Measurements from ENCODE around the gene TGFBR3.

Gene TGFBR3

DNA sequence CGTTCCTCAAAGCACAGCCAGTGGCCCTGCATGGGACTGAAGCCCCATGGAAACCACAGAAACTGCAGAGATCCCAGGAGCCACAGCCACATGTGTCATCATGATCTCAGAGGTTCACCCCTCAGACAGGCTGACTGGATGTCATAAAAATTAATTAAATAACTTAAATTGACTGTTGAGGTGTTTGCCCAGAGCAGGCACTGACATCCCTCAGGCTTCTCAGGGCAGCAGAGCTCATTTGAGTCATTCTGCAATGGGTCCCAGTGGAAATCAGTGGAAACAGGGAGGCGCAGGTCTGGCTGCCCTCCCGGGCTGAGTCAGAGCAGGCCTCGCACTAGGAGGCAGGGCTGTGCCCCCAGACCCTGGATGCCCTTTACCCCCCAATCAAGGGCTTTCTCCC is 250.2 kb downstream of the TGFBR3 start:
- DNase-seq (ENCODE audit: low read depth) = no peak

DNA sequence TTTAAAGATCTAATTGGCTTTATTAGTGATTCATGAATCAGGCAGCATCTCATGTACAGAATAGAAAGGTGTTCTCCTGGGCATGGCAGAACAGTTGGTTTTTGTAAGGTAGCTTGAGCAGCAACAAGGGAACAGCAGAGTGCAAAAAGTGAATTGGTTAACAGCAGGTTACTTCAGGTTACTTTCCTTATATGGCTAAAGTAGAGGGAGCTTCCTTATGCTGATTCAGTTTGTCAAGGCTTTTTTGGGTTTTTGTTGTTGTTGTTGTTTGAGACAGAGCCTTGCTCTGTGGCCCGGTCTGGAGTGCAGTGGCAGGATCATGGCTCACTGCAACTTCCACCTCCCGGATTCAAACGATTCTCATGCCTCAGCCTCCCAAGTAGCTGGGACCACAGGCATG is 252.5 kb downstream of the TGFBR3 start:
- no peak for DNase-seq (ENCODE audit: low read depth)

DNA sequence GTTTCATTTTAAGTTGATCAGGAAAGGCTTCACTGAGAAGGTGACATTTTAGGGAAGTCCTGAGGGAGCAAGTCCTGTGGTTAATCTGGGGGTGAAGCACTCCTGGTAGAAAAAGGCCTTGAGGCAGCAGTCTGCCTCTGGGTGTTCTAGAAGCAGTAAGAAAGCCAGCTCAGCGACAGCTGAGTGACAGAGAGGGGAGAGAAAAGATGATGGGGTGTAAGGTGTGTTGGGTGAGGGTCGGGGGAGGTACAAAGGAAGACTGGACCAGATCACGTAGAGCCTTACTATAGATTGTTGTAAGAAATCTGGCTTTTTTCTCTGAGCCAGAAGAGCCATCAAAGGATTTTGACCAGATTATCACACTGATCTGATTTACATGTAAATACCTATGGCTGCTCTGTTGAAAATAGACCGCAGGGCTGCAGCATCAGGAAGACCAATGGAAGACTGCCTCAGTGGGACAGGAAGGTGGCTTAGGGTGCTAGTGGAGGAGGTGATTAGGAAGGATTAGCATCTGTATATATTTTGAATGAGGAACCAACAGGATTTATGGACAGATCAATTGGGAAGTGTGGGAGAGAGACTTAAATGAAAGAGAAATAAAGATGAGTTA is 254.1 kb downstream of the TGFBR3 start:
- DNase-seq (ENCODE audit: low read depth) = no peak

DNA sequence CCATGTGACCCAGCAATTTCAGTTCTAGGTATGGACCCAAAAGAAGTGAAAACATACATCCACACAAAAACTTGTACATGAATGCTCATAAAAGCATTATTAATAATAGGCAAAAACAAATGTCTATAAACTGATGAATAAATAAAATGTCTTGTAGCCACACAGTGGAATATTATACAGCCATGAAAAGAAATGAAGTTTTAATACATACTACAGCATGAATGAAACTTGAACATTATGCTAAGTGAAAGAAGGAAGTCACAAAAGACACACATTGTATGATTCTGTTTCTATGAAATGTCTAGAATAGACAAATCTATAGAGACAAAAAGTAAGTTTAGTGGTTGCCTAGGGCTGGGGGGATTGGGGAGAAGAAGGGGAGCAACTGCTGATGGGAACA is 255.1 kb downstream of the TGFBR3 start:
- DNase-seq (ENCODE audit: low read depth) = no peak
